HG03457 (cell line): Measurements from ENCODE around the gene LEFTY2.
"Not testable (repeated sequence)": the region's sequence is repeated elsewhere in the genome, so short reads cannot be mapped to it uniquely, and the experiment has no call there.

Experiments
- ATAC-seq: cut with Tn5 transposase; IDR thresholded peaks from one replicate; pipeline ENCODE4 v1.9.1; 2021; ENCODE audit warnings: moderate number of reproducible peaks; ENCODE audit not compliant: unreplicated experiment

The LEFTY2 gene, protein sequence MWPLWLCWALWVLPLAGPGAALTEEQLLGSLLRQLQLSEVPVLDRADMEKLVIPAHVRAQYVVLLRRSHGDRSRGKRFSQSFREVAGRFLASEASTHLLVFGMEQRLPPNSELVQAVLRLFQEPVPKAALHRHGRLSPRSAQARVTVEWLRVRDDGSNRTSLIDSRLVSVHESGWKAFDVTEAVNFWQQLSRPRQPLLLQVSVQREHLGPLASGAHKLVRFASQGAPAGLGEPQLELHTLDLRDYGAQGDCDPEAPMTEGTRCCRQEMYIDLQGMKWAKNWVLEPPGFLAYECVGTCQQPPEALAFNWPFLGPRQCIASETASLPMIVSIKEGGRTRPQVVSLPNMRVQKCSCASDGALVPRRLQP

DNA sequence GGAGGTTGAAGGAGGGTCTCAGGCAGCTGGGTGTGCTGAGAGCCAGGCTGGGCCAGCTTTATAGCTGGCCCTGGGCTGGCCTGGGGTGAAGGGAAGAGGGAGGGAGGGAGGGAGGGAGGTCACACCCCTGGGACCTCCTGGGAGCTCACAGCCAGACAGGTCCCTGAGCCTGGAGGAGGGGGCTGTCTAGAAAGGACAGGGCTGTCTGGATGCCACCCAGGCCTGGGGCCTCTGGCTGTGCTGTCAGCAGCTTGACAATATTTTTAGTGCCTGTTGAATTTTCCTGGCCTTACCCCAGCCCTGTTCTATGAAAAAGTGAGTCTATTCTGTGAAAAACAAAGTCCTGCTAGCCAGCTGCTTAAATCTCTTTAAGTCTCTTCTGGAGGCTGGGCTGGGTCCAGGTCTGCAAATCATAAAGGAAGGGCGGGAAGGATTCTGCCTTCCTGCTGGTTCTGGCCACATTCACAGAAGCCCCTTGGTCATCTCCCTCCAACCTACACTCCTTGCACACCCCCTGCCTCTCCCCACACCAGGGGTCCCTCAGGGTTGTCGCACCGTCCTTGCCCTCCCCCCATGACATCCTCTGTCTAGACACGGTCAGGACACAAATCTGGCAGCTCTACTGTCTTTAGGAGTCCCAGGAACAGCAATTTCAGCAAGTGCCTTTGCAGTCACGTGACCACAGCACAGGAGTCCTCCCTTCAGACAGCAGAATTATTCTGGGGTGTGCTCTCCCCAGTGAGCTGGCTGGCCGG is at the start of gene LEFTY2:
TSS of gene LEFTY2 (minus strand) at position 34 of the 755 bp plus-strand sequence. CDS start 80 bp downstream, outside the sequence.
- ATAC-seq, result no peak

- no peak for ATAC-seq
These were observed 46.7 kb upstream of the LEFTY2 start for GRCh38 chr1:225987491-225988316.

DNA sequence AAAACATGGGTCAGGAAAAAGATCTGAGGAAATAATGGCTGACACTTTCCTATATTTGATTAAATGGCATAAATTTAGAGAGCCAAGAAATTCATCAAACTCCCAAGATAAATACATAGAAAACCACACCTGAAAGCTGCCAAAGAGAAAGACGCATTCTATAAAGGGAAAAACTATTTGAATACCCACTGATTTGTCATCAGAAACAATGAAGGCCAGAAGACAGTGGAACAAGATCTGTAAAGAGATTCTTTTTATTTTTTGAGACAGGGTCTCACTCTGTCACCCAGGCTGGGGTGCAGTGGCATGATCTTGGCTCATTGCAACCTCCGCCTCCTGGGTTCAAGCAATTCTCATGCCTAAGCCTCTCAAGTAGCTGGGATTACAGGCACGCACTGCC is 40.7 kb upstream of the LEFTY2 start:
- no peak for ATAC-seq

GRCh38 chr1:225980005-225980836 is 39.2 kb upstream of the LEFTY2 start:
- ATAC-seq, result no peak

DNA sequence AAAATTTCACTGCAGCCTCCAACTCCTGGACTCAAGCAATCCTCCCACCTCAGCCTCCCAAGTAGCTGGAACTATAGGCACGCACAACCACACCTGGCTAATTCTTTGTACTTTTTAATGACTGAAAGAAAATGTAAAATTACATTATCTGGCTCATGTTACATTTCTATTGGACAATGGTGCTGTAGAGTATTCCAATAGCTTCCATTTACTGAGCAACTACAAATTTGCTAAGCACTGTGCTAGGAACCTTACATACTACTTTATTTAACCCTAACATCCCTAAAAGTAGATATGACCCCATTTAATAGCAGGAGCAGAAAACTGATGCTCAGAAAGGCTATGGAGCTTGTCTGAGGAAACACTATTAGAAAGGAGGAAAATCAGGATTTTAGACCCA is 38.4 kb upstream of the LEFTY2 start:
- no peak for ATAC-seq

DNA sequence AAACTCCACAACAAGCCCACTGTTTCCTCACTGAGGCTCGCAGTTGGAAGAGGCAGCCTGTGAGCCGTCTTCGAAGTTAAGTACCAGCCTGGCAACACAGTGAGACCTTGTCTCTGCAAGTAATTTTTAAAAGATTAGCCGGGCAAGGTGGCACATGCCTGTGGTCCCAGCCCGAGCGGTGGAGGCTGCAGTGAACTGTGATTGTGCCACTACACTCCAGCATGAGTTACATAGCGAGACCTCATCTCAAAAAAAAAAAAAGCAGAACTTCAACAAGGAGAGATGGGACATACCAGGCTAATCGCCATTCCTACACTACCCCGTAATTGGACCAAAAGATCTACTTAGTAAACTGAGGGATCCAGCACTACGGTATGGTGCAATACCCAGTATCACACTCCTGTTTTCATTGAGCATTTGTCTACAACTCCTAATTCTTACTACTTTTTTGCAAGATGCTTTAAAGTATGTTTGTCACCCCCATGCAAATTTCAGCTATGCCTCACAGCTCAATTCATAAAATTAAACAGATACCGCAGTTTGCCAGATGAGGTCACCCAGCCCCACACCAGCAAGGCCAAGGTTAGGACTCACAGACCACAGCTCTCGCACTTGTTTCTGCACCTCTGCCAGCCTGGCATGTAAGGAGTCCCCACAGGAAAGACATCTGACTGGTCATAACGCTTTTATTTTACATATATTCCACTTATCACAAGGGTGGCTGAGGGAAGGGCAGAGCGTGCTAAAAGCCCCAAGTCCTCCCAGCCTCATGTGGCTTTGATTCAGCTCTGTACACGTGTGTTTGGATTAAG is 37.1 kb upstream of the LEFTY2 start:
- no peak for ATAC-seq

DNA sequence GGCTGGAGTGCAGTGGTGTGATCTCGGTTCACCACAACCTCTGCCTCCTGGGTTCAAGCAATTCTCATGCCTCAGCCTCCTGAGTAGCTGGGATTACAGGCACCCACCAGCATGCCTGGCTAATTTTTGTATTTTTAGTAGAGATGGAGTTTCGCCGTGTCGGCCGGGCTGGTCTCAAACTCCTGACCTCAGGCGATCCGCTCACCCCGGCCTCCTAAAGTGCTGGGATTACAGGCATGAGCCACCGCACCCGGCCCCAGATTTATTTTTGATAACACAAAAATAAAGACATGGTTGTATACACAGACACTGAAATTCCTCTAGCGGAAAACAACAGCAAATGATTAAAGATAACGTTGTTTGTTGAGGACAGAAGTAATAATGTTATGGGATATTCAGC is 34.1 kb upstream of the LEFTY2 start:
- not testable (repeated sequence) for ATAC-seq

DNA sequence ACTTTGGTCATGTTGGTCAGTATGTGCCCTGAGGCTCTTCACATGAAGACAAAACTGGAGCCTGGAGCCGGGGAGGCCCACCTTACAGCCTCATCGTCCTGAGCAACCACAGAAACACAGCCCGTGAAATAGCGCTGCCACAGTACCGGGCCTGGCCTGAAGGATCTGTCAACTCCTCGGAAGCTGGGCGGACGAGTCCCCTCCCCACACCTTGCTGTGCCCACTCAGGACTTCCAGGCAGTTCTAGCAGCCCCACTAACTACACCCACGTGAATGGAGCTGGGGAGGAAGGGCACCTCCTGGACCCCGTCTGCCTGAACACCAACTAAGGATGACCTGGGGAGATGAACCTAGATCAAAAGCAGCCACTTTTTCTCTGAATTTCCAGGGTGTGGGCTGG is 33.4 kb upstream of the LEFTY2 start:
- no peak for ATAC-seq

DNA sequence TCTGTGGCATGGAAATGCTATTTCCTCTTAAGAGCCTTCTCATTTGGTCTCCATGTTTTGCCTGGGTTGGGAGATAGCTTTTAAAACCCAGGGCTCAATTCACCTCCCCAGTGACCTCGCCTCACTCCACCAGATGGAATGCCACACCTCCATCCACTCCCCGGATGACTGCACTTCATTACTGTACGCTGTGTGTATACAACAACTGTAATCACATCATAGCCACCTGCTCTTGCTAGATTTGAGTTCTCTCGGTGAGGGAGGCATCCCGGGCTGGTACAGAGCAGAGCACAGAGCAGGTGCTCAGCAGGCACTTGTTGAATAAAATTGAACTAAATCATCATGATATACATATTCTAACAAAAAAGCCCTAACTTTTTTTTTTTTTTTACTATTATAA is 32.1 kb upstream of the LEFTY2 start:
- no peak for ATAC-seq

GRCh38 chr1:225972344-225973152 is 31.5 kb upstream of the LEFTY2 start:
- ATAC-seq, result no peak

DNA sequence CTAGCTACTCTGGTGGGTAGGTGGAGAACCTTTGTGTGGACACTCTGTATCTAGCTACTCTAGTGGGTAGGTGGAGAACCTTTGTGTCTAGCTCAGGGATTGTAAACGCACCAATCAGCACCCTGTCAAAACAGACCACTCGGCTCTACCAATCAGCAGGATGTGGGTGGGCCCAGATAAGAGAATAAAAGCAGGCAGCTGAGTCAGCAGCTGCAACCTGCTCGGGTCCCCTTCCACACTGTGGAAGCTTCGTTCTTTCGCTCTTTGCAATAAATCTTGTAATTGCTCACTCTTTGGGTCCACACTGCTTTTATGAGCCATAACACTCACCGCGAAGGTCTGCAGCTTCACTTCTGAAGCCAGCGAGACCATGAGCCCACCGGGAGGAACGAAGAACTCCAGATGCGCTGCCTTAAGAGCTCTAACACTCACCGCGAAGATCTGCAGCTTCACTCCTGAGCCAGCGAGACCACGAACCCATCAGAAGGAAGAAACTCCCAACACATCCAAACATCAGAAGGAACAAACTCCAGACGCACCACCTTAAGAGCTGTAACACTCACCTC is 29.7 kb upstream of the LEFTY2 start:
- not testable (repeated sequence) for ATAC-seq

DNA sequence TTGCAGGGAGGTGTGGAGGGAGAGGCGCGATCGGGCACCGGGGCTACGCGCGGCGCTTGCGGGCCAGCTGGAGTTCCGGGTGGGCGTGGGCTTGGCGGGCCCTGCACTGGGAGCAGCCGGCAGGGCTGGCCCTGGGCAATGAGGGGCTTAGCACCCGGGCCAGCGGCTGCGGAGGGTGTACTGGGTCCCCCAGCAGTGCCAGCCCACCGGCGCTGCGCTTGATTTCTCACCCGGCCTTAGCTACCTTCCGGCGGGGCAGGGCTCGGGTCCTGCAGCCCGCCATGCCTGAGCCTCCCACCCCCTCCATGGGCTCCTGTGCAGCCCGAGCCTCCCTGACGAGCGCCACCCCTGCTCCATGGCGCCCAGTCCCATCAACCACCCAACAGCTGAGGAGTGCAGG is 28.7 kb upstream of the LEFTY2 start:
- not testable (repeated sequence) for ATAC-seq

DNA sequence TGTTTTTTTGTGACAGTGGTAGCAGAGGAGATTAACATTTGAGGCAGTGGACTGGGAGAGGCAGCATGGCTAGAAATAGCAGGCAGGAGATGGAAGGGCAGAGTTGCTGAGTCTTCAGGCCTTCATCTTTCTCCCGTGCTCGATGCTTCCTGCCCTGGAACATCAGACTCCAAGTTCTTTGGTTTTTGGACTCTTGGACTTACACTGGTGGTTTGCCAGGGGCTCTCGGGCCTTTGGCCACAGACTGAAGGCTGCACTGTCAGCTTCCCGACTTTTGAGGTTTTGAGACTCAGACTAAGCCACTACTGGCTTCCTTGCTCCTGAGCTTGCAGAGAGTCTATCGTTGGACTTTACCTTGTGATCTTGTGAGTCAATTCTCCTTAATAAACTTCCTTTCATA is 24.2 kb upstream of the LEFTY2 start:
- no peak for ATAC-seq

- no peak for ATAC-seq
These were observed 22.9 kb upstream of the LEFTY2 start for GRCh38 chr1:225963735-225964530.

DNA sequence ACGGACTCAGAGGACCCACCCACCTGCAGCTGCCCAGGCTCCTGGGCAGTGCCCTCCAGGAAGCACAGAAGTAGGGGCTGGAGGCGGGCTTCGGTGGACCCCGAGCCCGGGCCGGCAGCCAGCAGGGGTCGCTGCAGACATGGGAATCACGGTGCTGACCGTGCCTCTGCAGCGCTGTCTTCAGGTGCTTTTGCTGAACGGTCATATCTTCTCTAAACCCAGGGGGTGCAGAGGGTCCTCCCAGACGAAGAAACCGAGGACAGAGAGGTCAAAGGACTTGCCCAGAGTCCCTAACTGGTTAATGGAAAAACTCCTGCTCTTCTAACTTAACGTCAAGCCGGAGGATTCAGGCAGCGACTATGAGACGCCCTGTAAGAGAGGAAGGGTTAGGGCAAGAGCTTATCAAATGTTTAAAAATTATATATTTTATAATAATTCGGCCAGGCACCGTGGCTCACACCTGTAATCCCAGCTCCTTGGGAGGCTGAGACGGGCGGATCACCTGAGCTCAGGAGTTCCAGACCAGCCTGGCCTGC is 21.5 kb upstream of the LEFTY2 start:
- no peak for ATAC-seq

DNA sequence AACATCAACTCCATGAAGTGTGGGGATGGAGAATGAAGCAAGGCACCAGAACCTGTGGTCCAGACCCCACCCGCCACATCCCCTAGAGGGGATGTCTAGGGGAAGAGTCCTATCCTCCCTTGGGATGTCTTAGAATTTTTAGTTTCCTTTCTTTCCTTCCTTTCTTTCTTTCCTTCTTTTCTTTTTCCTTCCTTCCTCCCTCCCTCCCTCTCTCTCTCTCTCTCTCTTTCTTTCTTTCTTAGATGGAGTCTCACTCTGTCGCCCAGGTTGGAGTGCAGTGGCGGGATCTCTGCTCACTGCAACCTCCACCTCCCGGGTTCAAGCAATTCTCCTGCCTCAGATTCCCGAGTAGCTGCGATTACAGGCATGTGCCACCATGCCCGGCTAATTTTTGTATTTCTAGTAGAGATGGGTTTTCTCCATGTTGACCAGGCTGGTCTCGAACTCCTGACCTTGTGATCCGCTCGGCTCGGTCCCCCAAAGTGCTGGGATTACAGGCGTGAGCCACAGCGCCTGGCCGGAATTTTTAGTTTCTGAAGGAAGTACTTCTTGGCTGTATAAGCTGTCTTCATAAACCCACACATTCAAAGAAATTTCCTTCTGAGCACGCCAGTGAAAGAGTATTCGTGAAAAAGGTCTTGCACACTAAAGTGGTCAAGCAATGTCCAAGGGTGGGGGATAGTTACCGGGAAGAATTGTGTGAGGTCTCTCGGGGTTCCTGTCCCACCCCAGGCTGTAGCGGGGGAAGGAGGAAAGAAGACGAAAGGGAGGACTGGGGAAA is 20.8 kb upstream of the LEFTY2 start:
- ATAC-seq, result no peak

- ATAC-seq, result no peak
These were observed 17.0 kb upstream of the LEFTY2 start for GRCh38 chr1:225958041-225958440.
